HepG2 (cell line): Measurements from ENCODE around the gene PMS2. TPM values are rescaled to one million over a fixed set of nuclear protein-coding genes. Genes with fewer than 3 reads are reported as not detected.
"Not testable (repeated sequence)": the region's sequence is repeated elsewhere in the genome, so short reads cannot be mapped to it uniquely, and the experiment has no call there.

ENCODE experiments used
- ATAC-seq: fragments of 200-7000 bp; cut with Tn5 transposase; 3 replicates; pipeline ENCODE4 v1.9.1; 2020; ENCODE audit warnings: mild to moderate bottlenecking, moderate library complexity
- BruUV-seq: library from RNA; stranded (reverse); fragments of 400-500 nt; replicated peaks from 2 replicates; lab custom pipeline; 2021; lab: Mats Ljungman, UMichigan
- CTCF ChIA-PET: fragments of 300-600 bp; formaldehyde crosslinking; extraction: SDS; loops from one replicate; lab custom pipeline; 2021; ENCODE audit warnings: low total read pairs, inconsistent platforms, low intra/inter-chr PET ratio; lab: Yijun Ruan, JAX
- POLR2A ChIA-PET: fragments of 350-600 bp; sonication (Branson Sonifier 250); formaldehyde crosslinking; loops from one replicate; lab custom pipeline; 2020; ENCODE audit warnings: antibody characterized with exemption, inconsistent platforms; lab: Yijun Ruan, JAX
- DNase-seq: peaks from one replicate; pipeline ENCODE4 v3.0.0-alpha.2; 2015; ENCODE audit warnings: low spot score
- FAIRE-seq: peaks from 3 replicates; lab custom pipeline; 2011; peaks lifted over from hg19 to GRCh38; lab: Jason Lieb, UNC
- H2AFZ ChIP-seq: one replicate; pipeline ENCODE4 v1.6.1; 2011; ENCODE audit warnings: low read length, inconsistent platforms
- H3K27ac ChIP-seq: fragments of 300-600 bp; 3 replicates; pipeline ENCODE4 v1.8.0; 2011; ENCODE audit warnings: mixed run types, mild to moderate bottlenecking, mixed read lengths, low read length, inconsistent platforms; ENCODE audit not compliant: insufficient read depth; ENCODE audit errors: extremely low read length
- H3K27me3 ChIP-seq, 2 experiments: fragments of 200-600 bp in 1 of 2; 2 replicates in 1 of 2; 3 replicates in 1 of 2; pipeline versions ENCODE4 v1.6.0 to v1.8.0; 2011; ENCODE audit warnings: low read length in 2 of 2, mild to moderate bottlenecking in 2 of 2, moderate library complexity in 2 of 2, inconsistent platforms in 1 of 2; ENCODE audit not compliant: insufficient read depth in 2 of 2, control insufficient read depth in 1 of 2
- H3K36me3 ChIP-seq, 2 experiments: fragments of 200-600 bp in 1 of 2; replicated peaks in 1 of 2; 2 replicates in 1 of 2; 3 replicates in 1 of 2; pipeline versions ENCODE4 v1.5.1 to v1.8.0; 2011; ENCODE audit warnings: low read length in 2 of 2, inconsistent platforms in 1 of 2; ENCODE audit not compliant: insufficient read depth in 2 of 2, control insufficient read depth in 1 of 2
- H3K4me1 ChIP-seq: 2 replicates; pipeline ENCODE4 v1.5.1; 2012; ENCODE audit warnings: low read length, inconsistent platforms; ENCODE audit not compliant: insufficient read depth
- H3K4me2 ChIP-seq: 2 replicates; pipeline ENCODE4 v1.6.0; 2011; ENCODE audit warnings: low read depth, low read length, inconsistent platforms
- H3K4me3 ChIP-seq, 3 experiments: fragments of 200-600 bp in 1 of 3; sonication (generic), shearing (Covaris generic) in 1 of 3; replicated peaks in 1 of 3; 2 replicates each; pipeline ENCODE4 v1.5.1; 2011 to 2016; ENCODE audit warnings: low read length in 3 of 3, inconsistent platforms in 2 of 3, low read depth in 2 of 3, mild to moderate bottlenecking in 2 of 3, control low read depth in 1 of 3, mixed read lengths in 1 of 3; ENCODE audit not compliant: insufficient read depth in 1 of 3
- H3K79me2 ChIP-seq: one replicate; pipeline ENCODE4 v1.6.1; 2011; ENCODE audit warnings: low read length, inconsistent platforms; ENCODE audit not compliant: insufficient read depth
- H3K9ac ChIP-seq: 2 replicates; pipeline ENCODE4 v1.6.0; 2011; ENCODE audit warnings: mild to moderate bottlenecking, low read depth, low read length, inconsistent platforms; ENCODE audit not compliant: insufficient read depth
- H3K9me3 ChIP-seq: 2 replicates; pipeline ENCODE4 v1.5.1; 2012; ENCODE audit warnings: mild to moderate bottlenecking, low read length
- H4K20me1 ChIP-seq: 2 replicates; pipeline ENCODE4 v1.6.0; 2011; ENCODE audit warnings: inconsistent platforms, mild to moderate bottlenecking, low read length, moderate library complexity; ENCODE audit not compliant: insufficient read depth
- ZNF121 ChIP-seq: sonication (generic); formaldehyde crosslinking; IDR thresholded peaks from 2 replicates; pipeline ENCODE4 v1.5.0; 2020; ENCODE audit warnings: mild to moderate bottlenecking, missing genetic modification reagents
- WGBS: methylation state at CpG from one replicate; pipeline ENCODE4 v1.1.6; 2017; ENCODE audit warnings: low lambda C conversion rate; 5-methylcytosine and 5-hydroxymethylcytosine counted together
- in situ Hi-C: cut with HindIII; loops from 2 replicates; pipeline ENCODE4 v1.10.0; 2017; ENCODE audit warnings: low pct_unique_long_range_greater_than_20kb; ENCODE audit not compliant: extremely low pct_ligation_motif_present
- intact Hi-C: fragments of 100-400 bp; cut with micrococcal nuclease; formaldehyde crosslinking; loops from one replicate; pipeline ENCODE4 v1.10.0; 2022; ENCODE audit not compliant: unreplicated experiment
- polyA plus RNA-seq, 8 experiments: library from polyadenylated mRNA; depleted of rRNA in 3 of 8; stranded (reverse) in 7 of 8; unstranded in 1 of 8; fragments of >200 nt; fragmentation: Illumina TruSeq in 4 of 8; extraction: Trizol in 4 of 8; gene quantifications; 2 replicates each; pipeline versions ENCODE4 v1.2.1 to v1.2.3, GENCODE V29; 2011 to 2016; ENCODE audit warnings: low read depth in 4 of 8, missing spikeins in 1 of 8, mixed read lengths in 1 of 8; ENCODE audit not compliant: insufficient read depth in 1 of 8
- total RNA-seq, 5 experiments: library from RNA; depleted of rRNA; stranded (reverse); fragments of >200 nt; fragmentation: Illumina TruSeq; extraction: Trizol; gene quantifications; 2 replicates each; pipeline ENCODE4 v1.2.3, GENCODE V29; 2016; ENCODE audit warnings: low read depth in 1 of 5

PMS2 gene
- total and polyA plus RNA-seq, 2 of the 13 experiments (the other 11 are each of a cell fraction or from before 2014, with no cell fraction given) = 6.3 to 11.4 TPM

- H3K9me3 ChIP-seq, CTCF ChIA-PET, ATAC-seq, H3K4me2 ChIP-seq, H3K4me3 ChIP-seq, BruUV-seq, H3K27me3 ChIP-seq, H3K27ac ChIP-seq, H3K4me1 ChIP-seq, H4K20me1 ChIP-seq, H3K79me2 ChIP-seq, POLR2A ChIA-PET, intact Hi-C loops, FAIRE-seq, H2AFZ ChIP-seq, DNase-seq, in situ Hi-C loops, H3K36me3 ChIP-seq, H3K9ac ChIP-seq: not testable (repeated sequence)
- 93% methylated on average over 4 of the region's 14 CpGs for WGBS
- TF ChIP-seq ZNF121 (CRISPR knock-in tag) = peak; percentile 18; the same call in 1 of the 2 replicates
Measured at GRCh38 chr7:5931250-5931649, 77.6 kb downstream of the PMS2 start.

- CTCF ChIA-PET, H3K27ac ChIP-seq, FAIRE-seq, H3K9ac ChIP-seq, intact Hi-C loops, H3K36me3 ChIP-seq, H3K9me3 ChIP-seq, H2AFZ ChIP-seq, H3K4me1 ChIP-seq, ATAC-seq, H3K4me3 ChIP-seq, BruUV-seq, H4K20me1 ChIP-seq, POLR2A ChIA-PET, DNase-seq, H3K4me2 ChIP-seq, H3K79me2 ChIP-seq, in situ Hi-C loops, H3K27me3 ChIP-seq: not testable (repeated sequence)
- no CpG with 5 or more reads among the region's 10 CpGs for WGBS
Measured at GRCh38 chr7:5930290-5930689, 78.6 kb downstream of the PMS2 start.

- H3K4me3 ChIP-seq, FAIRE-seq, DNase-seq, H3K36me3 ChIP-seq, H3K9ac ChIP-seq, in situ Hi-C loops, POLR2A ChIA-PET, intact Hi-C loops, ATAC-seq, CTCF ChIA-PET, H3K79me2 ChIP-seq, H3K27ac ChIP-seq, H2AFZ ChIP-seq, BruUV-seq, H3K27me3 ChIP-seq, H3K4me2 ChIP-seq, H4K20me1 ChIP-seq, H3K9me3 ChIP-seq, H3K4me1 ChIP-seq: not testable (repeated sequence)
- no CpG with 5 or more reads among the region's 13 CpGs for WGBS
Measured at GRCh38 chr7:5926263-5926870, 82.5 kb downstream of the PMS2 start.

GRCh38 chr7:5924630-5925029 lies 84.2 kb downstream of the PMS2 start:
- DNase-seq, H3K36me3 ChIP-seq, H3K9ac ChIP-seq, H3K27ac ChIP-seq, H4K20me1 ChIP-seq, BruUV-seq, ATAC-seq, FAIRE-seq, H3K4me2 ChIP-seq, H3K9me3 ChIP-seq, H2AFZ ChIP-seq, intact Hi-C loops, in situ Hi-C loops, POLR2A ChIA-PET, H3K4me1 ChIP-seq, H3K27me3 ChIP-seq, H3K79me2 ChIP-seq, H3K4me3 ChIP-seq, CTCF ChIA-PET: not testable (repeated sequence)
- no CpG with 5 or more reads among the region's 12 CpGs for WGBS
